SK-N-SH (cell line): ENCODE measurements around the gene P3H2.
A peak's percentile ranks its signal among the peaks of the same experiment; 100 is the strongest.

ENCODE experiments used
- CHD2 ChIP-seq: fragments of 150-350 bp; IDR thresholded peaks from 2 replicates; pipeline ENCODE4 v1.6.1; 2018; ENCODE audit warnings: low read length; ENCODE audit not compliant: partially characterized antibody
- ELF1 ChIP-seq: IDR thresholded peaks from 2 replicates; pipeline ENCODE4 v1.4.0; 2012
- EP300 ChIP-seq, 2 experiments: IDR thresholded peaks; 2 replicates each; pipeline versions ENCODE4 v1.4.0 to v1.6.1; 2012; ENCODE audit warnings: borderline replicate concordance in 1 of 2, low read depth in 1 of 2, low read length in 1 of 2
- JUND ChIP-seq: IDR thresholded peaks from 2 replicates; pipeline ENCODE4 v1.4.0; 2012
- POLR2AphosphoS5 ChIP-seq: IDR thresholded peaks from 2 replicates; pipeline ENCODE4 v1.6.1; 2012; ENCODE audit warnings: low read depth, low read length
- SIN3A ChIP-seq: IDR thresholded peaks from 2 replicates; pipeline ENCODE4 v1.6.1; 2012; ENCODE audit warnings: low read depth, mild to moderate bottlenecking, low read length, moderate library complexity, borderline replicate concordance
- TF ChIP-seq, protein P1 (sequence below): IDR thresholded peaks from 2 replicates; pipeline ENCODE4; 2012
- TF ChIP-seq, protein P2 (sequence below): fragments of 150-350 bp; IDR thresholded peaks from 2 replicates; pipeline ENCODE4 v1.6.1; 2016; ENCODE audit warnings: mild to moderate bottlenecking, low read depth, low read length
- TF ChIP-seq, protein P3 (sequence below): fragments of 200-600 bp; sonication (generic); IDR thresholded peaks from 2 replicates; pipeline ENCODE4 v1.6.1; 2017; ENCODE audit warnings: antibody characterized with exemption, mild to moderate bottlenecking, moderate library complexity
- TF ChIP-seq, protein P4 (sequence below): IDR thresholded peaks from 2 replicates; pipeline ENCODE4 v1.6.1; 2012; ENCODE audit warnings: mild to moderate bottlenecking, low read depth, low read length, moderate library complexity
- TF ChIP-seq, protein P5 (sequence below): fragments of 150-350 bp; IDR thresholded peaks from 2 replicates; pipeline ENCODE4 v1.6.1; 2017; ENCODE audit warnings: antibody characterized with exemption, low read length, low read depth, borderline replicate concordance
- TF ChIP-seq, protein P6 (sequence below): IDR thresholded peaks from 2 replicates; pipeline ENCODE4 v1.4.0; 2012; ENCODE audit warnings: low read depth, borderline replicate concordance
- TF ChIP-seq, protein P7 (sequence below): IDR thresholded peaks from 2 replicates; pipeline ENCODE4 v1.4.0; 2012; ENCODE audit warnings: low read depth

DNA sequence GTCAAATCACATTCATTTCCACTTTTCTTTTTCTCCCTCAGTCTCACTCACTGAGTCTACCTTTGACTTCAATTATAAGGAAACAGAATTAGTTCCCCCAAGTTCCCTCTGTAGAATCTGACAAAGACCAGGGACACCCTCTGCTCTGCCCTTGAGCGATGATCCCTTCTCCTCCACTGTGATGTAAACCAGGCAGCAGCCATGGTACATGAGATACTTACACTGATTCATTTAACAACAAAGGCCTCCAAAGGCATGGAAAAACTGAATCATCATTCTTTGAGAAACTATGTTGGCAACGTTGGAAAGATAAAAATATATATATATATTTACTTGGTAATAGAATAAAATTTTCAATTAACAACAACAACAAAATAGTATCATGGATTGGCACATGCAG lies 84.1 kb downstream of the P3H2 start:
- no peak for TF ChIP-seq POLR2AphosphoS5
- peak; percentile 31; the same call in 1 of the 2 replicates for TF ChIP-seq JUND
- TF ChIP-seq, protein P1, sequence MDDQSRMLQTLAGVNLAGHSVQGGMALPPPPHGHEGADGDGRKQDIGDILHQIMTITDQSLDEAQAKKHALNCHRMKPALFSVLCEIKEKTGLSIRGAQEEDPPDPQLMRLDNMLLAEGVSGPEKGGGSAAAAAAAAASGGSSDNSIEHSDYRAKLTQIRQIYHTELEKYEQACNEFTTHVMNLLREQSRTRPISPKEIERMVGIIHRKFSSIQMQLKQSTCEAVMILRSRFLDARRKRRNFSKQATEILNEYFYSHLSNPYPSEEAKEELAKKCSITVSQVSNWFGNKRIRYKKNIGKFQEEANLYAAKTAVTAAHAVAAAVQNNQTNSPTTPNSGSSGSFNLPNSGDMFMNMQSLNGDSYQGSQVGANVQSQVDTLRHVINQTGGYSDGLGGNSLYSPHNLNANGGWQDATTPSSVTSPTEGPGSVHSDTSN = 0 out of 2 replicates have a peak, but pooled peaks have one; percentile 11
- TF ChIP-seq, protein P2, sequence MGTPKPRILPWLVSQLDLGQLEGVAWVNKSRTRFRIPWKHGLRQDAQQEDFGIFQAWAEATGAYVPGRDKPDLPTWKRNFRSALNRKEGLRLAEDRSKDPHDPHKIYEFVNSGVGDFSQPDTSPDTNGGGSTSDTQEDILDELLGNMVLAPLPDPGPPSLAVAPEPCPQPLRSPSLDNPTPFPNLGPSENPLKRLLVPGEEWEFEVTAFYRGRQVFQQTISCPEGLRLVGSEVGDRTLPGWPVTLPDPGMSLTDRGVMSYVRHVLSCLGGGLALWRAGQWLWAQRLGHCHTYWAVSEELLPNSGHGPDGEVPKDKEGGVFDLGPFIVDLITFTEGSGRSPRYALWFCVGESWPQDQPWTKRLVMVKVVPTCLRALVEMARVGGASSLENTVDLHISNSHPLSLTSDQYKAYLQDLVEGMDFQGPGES = no peak
- TF ChIP-seq, protein P3, sequence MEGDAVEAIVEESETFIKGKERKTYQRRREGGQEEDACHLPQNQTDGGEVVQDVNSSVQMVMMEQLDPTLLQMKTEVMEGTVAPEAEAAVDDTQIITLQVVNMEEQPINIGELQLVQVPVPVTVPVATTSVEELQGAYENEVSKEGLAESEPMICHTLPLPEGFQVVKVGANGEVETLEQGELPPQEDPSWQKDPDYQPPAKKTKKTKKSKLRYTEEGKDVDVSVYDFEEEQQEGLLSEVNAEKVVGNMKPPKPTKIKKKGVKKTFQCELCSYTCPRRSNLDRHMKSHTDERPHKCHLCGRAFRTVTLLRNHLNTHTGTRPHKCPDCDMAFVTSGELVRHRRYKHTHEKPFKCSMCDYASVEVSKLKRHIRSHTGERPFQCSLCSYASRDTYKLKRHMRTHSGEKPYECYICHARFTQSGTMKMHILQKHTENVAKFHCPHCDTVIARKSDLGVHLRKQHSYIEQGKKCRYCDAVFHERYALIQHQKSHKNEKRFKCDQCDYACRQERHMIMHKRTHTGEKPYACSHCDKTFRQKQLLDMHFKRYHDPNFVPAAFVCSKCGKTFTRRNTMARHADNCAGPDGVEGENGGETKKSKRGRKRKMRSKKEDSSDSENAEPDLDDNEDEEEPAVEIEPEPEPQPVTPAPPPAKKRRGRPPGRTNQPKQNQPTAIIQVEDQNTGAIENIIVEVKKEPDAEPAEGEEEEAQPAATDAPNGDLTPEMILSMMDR = no peak
- TF ChIP-seq SIN3A = no peak
- no peak for TF ChIP-seq CHD2
- TF ChIP-seq, protein P4, sequence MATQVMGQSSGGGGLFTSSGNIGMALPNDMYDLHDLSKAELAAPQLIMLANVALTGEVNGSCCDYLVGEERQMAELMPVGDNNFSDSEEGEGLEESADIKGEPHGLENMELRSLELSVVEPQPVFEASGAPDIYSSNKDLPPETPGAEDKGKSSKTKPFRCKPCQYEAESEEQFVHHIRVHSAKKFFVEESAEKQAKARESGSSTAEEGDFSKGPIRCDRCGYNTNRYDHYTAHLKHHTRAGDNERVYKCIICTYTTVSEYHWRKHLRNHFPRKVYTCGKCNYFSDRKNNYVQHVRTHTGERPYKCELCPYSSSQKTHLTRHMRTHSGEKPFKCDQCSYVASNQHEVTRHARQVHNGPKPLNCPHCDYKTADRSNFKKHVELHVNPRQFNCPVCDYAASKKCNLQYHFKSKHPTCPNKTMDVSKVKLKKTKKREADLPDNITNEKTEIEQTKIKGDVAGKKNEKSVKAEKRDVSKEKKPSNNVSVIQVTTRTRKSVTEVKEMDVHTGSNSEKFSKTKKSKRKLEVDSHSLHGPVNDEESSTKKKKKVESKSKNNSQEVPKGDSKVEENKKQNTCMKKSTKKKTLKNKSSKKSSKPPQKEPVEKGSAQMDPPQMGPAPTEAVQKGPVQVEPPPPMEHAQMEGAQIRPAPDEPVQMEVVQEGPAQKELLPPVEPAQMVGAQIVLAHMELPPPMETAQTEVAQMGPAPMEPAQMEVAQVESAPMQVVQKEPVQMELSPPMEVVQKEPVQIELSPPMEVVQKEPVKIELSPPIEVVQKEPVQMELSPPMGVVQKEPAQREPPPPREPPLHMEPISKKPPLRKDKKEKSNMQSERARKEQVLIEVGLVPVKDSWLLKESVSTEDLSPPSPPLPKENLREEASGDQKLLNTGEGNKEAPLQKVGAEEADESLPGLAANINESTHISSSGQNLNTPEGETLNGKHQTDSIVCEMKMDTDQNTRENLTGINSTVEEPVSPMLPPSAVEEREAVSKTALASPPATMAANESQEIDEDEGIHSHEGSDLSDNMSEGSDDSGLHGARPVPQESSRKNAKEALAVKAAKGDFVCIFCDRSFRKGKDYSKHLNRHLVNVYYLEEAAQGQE = no peak
- TF ChIP-seq, protein P5, sequence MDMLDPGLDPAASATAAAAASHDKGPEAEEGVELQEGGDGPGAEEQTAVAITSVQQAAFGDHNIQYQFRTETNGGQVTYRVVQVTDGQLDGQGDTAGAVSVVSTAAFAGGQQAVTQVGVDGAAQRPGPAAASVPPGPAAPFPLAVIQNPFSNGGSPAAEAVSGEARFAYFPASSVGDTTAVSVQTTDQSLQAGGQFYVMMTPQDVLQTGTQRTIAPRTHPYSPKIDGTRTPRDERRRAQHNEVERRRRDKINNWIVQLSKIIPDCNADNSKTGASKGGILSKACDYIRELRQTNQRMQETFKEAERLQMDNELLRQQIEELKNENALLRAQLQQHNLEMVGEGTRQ = no peak
- TF ChIP-seq ELF1 = no peak
- TF ChIP-seq, protein P6, sequence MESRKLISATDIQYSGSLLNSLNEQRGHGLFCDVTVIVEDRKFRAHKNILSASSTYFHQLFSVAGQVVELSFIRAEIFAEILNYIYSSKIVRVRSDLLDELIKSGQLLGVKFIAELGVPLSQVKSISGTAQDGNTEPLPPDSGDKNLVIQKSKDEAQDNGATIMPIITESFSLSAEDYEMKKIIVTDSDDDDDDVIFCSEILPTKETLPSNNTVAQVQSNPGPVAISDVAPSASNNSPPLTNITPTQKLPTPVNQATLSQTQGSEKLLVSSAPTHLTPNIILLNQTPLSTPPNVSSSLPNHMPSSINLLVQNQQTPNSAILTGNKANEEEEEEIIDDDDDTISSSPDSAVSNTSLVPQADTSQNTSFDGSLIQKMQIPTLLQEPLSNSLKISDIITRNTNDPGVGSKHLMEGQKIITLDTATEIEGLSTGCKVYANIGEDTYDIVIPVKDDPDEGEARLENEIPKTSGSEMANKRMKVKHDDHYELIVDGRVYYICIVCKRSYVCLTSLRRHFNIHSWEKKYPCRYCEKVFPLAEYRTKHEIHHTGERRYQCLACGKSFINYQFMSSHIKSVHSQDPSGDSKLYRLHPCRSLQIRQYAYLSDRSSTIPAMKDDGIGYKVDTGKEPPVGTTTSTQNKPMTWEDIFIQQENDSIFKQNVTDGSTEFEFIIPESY = no peak
- no peak for TF ChIP-seq EP300 (IDR thresholded peaks at IDR 0.05; ENCODE audit: borderline replicate concordance in 1 of 2, low read depth in 1 of 2, low read length in 1 of 2)
- TF ChIP-seq, protein P7, sequence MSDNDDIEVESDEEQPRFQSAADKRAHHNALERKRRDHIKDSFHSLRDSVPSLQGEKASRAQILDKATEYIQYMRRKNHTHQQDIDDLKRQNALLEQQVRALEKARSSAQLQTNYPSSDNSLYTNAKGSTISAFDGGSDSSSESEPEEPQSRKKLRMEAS = no peak
